NT2/D1 (cell line): ENCODE measurements around the gene CAMK1D.

ENCODE experiments used
- YY1 ChIP-seq: IDR thresholded peaks from 2 replicates; pipeline ENCODE4 v1.6.1; 2011; ENCODE audit not compliant: insufficient read length, insufficient read depth
- ZNF274 ChIP-seq: IDR thresholded peaks from 2 replicates; pipeline ENCODE4 v1.6.1; 2011; ENCODE audit warnings: mild to moderate bottlenecking, low read depth, low read length

GRCh38 chr10:12364559-12364958, 15.2 kb downstream of the CAMK1D start:
- TF ChIP-seq ZNF274 (no peak), YY1 (no peak)
